ENCODE results near the gene RIC8B.

The RIC8B gene

DNA sequence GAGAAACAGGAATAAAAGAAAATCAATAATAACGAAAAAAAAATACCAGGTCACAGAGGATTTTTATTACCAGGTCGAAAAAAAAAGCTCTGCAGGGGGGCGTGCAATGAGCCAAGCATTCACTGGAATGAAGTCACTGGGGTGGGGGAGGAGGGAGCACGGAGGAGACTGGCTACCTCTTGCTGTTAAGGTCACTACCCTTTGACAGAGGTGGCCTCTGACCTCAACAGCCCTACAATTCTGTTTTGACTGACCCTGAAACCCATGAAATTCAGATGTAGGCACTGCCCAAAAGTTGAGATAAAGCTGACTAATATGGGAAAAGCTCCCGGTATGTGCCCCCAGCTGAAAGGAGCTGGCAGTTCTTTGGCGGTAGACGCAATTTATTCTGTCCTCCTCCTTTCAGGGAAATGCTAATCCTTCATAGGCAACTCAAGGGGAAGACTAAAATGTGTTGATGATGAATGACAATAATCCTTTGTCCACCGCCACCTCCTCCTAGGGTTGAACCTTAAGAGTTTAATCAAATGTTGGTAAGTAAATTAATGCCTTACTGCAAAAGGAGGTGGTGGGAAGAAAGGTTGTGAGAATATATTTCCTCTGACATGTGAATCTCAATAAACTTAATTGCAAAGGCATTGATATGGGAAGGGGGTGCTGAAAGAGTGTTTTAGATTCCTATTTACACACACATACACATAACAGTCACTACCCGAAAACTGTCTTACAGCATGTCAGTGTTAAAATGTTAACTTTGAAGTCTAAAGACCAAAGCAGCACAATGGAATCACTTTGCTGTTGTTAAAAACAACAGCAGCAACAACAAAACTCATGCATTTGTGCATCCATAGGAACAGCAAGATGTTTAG is 6.3 kb upstream of the RIC8B start:
- peaks cover 44% of the 10 kb centered on the region for H3K4me1 ChIP-seq (ENCODE audit: insufficient read depth, low read length)
- no peaks in the 10 kb centered on the region for H3K36me3 ChIP-seq (ENCODE audit: insufficient read depth, low read length)
- peak overlapping the region; percentile 33 for H3K9ac ChIP-seq (ENCODE audit: low read depth, low read length)
- no peaks in the 10 kb centered on the region for H3K9me3 ChIP-seq (ENCODE audit: control insufficient read depth, insufficient read depth, low read length)

DNA sequence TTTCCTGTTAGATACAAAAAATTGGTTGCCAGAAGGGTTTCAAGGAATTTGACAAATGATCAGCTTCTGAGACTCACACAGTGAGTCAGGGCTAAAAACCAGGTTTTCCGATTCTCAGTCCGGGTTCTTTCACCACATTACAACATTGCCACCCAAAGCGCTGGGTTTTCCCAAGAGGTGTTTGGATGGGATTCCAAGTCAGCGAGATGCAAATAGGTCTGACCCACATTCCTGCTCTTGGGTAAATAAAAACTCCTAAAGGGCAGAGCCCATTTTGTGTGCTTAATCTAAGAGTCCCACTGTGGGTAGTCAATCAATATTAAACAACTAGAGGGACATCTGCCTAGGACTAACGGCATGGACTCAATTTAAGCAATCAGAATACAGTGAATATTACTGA is 5.4 kb upstream of the RIC8B start:
- Histone ChIP-seq H3K36me3 (ENCODE audit: insufficient read depth, low read length) (no peaks in the 10 kb centered on the region), H3K4me1 (ENCODE audit: insufficient read depth, low read length) (peaks cover 44% of the 10 kb centered on the region), H3K9ac (ENCODE audit: low read depth, low read length) (peak overlapping the region; percentile 33), H3K9me3 (ENCODE audit: control insufficient read depth, insufficient read depth, low read length) (no peaks in the 10 kb centered on the region)

DNA sequence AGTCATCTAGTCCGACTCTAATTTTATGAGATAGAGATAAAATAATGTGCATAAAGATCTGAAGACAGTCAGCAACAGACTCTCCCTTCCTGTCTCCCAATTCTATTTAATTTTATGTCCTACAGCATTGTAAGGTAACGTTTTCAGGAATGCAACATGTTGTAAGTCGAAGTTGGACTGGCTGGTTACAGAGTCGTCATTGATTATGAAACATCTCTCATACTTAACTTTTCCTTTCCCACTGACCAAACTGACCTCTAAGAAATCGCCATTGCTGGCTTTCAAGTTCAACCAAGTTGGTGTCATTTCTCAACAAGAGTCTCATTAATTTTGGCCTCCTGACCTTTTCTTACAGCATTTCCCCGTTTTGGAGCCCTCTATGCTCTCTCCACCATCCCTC is 4.9 kb upstream of the RIC8B start:
- H3K9ac ChIP-seq (ENCODE audit: low read depth, low read length): peak overlapping the region; percentile 33; the same call in 1 of the 2 replicates
- no peaks in the 10 kb centered on the region for H3K9me3 ChIP-seq (ENCODE audit: control insufficient read depth, insufficient read depth, low read length)
- no peaks in the 10 kb centered on the region for H3K36me3 ChIP-seq (ENCODE audit: insufficient read depth, low read length)
- H3K4me1 ChIP-seq (ENCODE audit: insufficient read depth, low read length): peaks cover 44% of the 10 kb centered on the region

DNA sequence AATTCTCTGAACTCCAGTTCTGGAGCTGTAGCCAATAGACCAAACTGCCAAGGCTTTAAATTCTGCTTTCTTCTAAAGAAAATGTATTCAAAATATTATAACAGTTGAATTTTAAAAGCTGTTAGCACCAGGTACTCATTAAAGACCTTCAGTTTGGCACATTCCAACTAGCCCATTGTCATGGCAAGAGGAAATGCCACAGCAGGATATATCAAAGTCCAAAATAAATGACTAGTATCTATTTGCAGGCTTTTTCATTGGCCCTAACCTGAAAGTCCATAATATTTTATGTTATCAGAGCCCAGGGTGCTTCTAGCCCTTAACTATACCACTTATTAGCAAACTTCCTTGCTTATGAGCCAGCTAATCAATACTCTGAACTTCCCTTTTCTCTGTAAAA is 3.1 kb upstream of the RIC8B start:
- Histone ChIP-seq H3K9ac (ENCODE audit: low read depth, low read length) (no peak overlapping the region), H3K9me3 (ENCODE audit: control insufficient read depth, insufficient read depth, low read length) (no peaks in the 10 kb centered on the region), H3K4me1 (ENCODE audit: insufficient read depth, low read length) (peaks cover 40% of the 10 kb centered on the region), H3K36me3 (ENCODE audit: insufficient read depth, low read length) (no peaks in the 10 kb centered on the region)

DNA sequence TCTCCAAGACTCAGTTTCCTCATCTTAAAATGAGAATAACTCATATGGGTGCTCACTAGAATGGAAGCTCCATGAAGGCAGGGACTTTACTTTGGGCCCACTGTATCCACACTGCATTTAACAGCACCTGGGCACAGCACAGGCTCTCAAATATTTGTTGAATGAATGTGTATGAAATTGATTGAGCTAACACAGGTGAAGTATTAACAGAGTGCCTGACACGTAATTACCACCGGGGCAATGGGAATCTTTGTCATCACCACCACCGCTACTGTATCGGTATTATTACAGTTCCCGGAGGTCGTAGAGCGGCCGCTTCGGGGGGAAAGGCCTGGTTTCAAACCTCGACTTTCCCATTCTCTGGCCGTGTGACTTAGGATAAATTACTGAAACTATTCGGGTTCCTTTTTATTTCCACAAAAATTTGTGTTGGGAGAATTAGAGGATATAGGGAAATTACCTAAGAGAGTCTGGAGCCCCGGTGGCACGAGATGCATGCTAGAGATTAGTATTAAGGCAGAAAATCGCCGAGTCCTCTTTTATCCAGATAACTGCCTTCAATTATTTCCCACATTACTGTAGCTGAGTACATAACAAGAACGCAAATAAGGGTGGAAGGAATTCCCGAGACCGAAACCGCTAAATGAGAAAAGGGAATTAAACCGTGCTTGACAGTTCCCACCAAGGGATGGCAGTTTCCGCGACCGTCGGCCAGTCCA is 1.0 kb upstream of the RIC8B start:
- H3K36me3 ChIP-seq (ENCODE audit: insufficient read depth, low read length): no peaks in the 10 kb centered on the region
- H3K9me3 ChIP-seq (ENCODE audit: control insufficient read depth, insufficient read depth, low read length): no peaks in the 10 kb centered on the region
- peaks cover 30% of the 10 kb centered on the region for H3K4me1 ChIP-seq (ENCODE audit: insufficient read depth, low read length)
- H3K9ac ChIP-seq (ENCODE audit: low read depth, low read length): peak overlapping the region; percentile 76

DNA sequence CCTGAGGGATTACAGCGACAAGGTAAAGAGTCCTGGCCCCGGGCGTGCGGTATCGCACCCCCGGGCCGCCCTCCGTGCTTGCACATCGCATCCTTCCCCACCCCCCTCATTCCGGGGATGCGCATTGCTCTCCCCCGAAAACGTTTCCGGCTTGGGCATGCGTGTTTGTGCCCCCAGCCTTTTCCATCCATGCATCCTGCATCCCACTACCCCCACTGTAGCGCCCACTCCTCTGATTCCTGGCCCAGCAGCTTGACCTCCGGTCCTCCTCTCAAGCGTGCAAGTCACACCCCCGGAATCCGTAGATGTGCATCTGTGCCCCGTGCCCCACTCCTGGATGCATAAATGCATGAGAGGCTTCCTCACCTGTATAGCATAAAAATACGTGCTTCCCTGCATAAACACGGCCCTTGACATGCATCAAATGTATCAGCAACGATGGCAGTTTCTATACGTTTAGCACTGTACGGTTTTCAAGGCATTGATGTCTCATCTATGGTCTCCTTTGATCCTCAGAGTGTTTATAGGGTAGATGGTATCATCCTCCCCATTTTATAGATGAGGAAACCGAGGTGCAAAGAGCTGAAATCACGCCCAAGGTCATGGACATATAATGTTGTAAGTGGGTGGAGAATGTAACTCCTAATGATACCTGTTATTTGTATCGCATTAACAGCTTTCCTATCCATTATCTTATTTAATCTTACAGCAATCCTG is 484 bp downstream of the RIC8B start:
- no peaks in the 10 kb centered on the region for H3K9me3 ChIP-seq (ENCODE audit: control insufficient read depth, insufficient read depth, low read length)
- no peaks in the 10 kb centered on the region for H3K36me3 ChIP-seq (ENCODE audit: insufficient read depth, low read length)
- peaks cover 18% of the 10 kb centered on the region for H3K4me1 ChIP-seq (ENCODE audit: insufficient read depth, low read length)
- H3K9ac ChIP-seq (ENCODE audit: low read depth, low read length): peak overlapping the region; percentile 76

DNA sequence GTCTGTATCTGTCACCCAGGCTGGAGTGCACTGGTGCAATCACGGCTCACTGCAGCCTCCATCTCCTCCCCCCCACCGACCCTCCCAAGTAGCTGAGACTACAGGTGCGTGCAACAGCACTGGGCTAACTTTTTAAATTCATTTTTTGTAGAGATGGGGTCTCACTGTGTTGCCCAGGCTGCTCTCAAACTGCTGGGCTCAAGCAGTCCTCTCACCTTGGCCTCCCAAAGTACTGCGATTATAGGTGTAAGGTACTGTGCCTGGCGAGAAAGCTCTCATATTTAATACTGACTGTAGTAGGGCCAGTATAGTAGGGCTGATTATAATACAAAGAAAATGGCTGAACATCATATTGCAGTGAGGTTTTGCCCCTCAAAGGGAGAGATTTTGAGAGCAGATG is 2.4 kb downstream of the RIC8B start:
- no peak overlapping the region for H3K9ac ChIP-seq (ENCODE audit: low read depth, low read length)
- no peaks in the 10 kb centered on the region for H3K9me3 ChIP-seq (ENCODE audit: control insufficient read depth, insufficient read depth, low read length)
- H3K36me3 ChIP-seq (ENCODE audit: insufficient read depth, low read length): no peaks in the 10 kb centered on the region
- peaks cover 7% of the 10 kb centered on the region; the same call in 1 of the 2 replicates for H3K4me1 ChIP-seq (ENCODE audit: insufficient read depth, low read length)

DNA sequence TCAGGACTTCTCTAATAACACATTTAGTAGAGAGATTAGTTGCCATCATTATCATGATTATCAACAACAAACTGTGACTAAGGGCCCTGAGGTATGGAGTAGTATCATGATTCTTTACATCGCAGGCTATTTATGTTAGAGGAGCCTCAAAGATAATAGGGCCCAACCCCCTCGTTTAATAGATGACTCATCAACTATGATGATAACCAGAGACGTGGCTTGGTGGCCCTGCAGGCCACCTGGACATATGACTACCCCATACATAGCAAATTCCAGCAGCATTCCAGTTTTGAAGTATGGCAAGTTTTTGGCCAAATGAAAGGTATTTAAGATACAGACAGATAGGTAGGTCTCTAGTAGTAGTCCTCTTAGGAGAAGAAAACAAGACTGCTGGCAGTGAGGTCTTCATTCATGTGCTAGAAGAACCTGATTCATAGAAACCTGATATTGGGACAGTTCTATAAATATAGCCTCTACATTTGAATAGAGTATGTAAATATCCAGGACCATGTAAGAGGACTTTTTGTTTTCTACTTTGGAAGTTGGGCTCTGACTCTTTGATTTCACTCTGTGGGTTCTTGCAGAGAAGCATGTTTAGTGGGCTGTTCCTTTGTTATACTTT is 5.6 kb downstream of the RIC8B start:
- H3K9ac ChIP-seq (ENCODE audit: low read depth, low read length): no peak overlapping the region
- H3K9me3 ChIP-seq (ENCODE audit: control insufficient read depth, insufficient read depth, low read length): no peaks in the 10 kb centered on the region
- no peaks in the 10 kb centered on the region for H3K36me3 ChIP-seq (ENCODE audit: insufficient read depth, low read length)
- H3K4me1 ChIP-seq (ENCODE audit: insufficient read depth, low read length): peaks cover 12% of the 10 kb centered on the region; the same call in 1 of the 2 replicates

DNA sequence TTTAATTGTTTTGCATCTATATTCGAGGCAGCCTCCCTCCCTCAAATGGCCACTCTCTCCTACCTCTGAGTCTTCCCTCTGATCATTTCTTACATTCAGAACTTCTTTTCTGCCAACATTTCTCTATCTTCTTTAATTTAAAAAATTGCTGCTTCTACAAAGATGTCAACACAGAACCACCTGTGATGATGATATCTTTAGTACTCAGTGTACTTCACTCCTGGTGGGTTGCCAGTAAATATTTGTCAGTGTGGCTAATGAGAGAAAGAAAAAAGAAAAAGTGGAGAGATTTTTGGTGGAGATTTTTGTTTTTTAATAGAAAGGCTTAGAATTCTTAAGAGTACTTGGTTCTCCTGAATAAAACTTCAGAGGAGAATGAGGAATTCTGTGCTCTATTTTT is 8.1 kb downstream of the RIC8B start:
- no peak overlapping the region for H3K9ac ChIP-seq (ENCODE audit: low read depth, low read length)
- H3K36me3 ChIP-seq (ENCODE audit: insufficient read depth, low read length): peaks cover 3% of the 10 kb centered on the region; the same call in 1 of the 2 replicates
- H3K9me3 ChIP-seq (ENCODE audit: control insufficient read depth, insufficient read depth, low read length): no peaks in the 10 kb centered on the region
- H3K4me1 ChIP-seq (ENCODE audit: insufficient read depth, low read length): peaks cover 12% of the 10 kb centered on the region; the same call in 1 of the 2 replicates

DNA sequence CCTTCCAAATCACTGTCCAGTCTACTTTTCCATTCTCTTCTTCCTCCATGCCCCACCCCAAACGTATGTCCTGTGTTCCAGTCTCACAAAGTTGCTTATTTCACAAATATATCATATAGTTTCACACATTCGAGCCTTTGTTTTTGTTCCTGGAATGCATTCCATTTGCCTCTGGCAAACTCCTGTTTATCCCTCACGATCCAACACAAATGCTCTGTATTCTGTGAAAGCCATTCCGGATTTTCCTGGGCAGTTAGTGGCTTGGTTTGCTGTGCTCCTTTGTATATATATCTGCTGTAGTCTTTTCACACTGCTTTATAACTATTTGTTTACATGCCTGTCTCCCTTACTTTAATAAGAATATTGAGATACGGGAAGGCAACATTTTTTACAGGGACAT is 9.0 kb downstream of the RIC8B start:
- peaks cover 3% of the 10 kb centered on the region; the same call in 1 of the 2 replicates for H3K36me3 ChIP-seq (ENCODE audit: insufficient read depth, low read length)
- peaks cover 6% of the 10 kb centered on the region; the same call in 1 of the 2 replicates for H3K4me1 ChIP-seq (ENCODE audit: insufficient read depth, low read length)
- H3K9ac ChIP-seq (ENCODE audit: low read depth, low read length): no peak overlapping the region
- no peaks in the 10 kb centered on the region for H3K9me3 ChIP-seq (ENCODE audit: control insufficient read depth, insufficient read depth, low read length)

DNA sequence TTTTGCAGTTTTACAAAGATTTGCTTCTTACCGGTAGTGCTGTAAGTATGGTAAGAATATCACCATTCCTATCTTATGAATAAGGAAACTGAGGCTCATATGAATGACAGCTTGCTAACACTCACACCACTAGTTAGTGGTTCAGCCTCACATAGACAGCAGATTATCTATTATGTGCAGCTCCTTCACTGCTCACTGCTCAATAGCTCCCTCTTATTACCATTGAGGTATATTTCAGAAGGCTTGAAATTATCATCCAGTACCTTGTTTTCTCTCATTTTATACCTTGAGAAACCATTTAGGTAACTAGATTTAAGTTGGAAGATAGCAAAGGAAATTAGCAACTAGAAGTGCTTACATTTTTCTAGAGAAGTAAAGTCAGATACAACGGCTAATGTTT is 15.5 kb downstream of the RIC8B start:
- H3K36me3 ChIP-seq (ENCODE audit: insufficient read depth, low read length): peaks cover 3% of the 10 kb centered on the region
- no peak overlapping the region for H3K9ac ChIP-seq (ENCODE audit: low read depth, low read length)
- no peaks in the 10 kb centered on the region for H3K9me3 ChIP-seq (ENCODE audit: control insufficient read depth, insufficient read depth, low read length)
- no peaks in the 10 kb centered on the region for H3K4me1 ChIP-seq (ENCODE audit: insufficient read depth, low read length)

DNA sequence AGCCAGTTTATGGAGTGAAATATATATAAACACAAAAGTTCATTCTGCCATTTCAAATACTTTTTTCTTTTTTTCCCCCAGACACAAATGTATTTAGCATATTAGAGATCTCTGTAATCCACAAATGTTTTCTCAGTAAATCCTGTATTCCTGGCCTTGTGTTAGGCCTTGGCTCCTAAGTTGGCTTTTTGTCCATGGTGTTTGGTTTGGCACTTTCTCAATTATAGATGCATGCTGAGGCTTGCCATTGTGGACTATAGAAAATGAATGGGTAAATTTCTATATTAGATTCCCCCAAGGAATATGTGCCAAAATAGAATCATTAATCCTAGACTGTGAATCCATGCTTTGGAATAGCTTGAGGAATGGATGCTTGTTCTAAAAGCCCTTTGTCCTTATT is 17.0 kb downstream of the RIC8B start:
- Histone ChIP-seq H3K9me3 (ENCODE audit: control insufficient read depth, insufficient read depth, low read length) (no peaks in the 10 kb centered on the region), H3K9ac (ENCODE audit: low read depth, low read length) (no peak overlapping the region), H3K36me3 (ENCODE audit: insufficient read depth, low read length) (peaks cover 3% of the 10 kb centered on the region), H3K4me1 (ENCODE audit: insufficient read depth, low read length) (no peaks in the 10 kb centered on the region)

DNA sequence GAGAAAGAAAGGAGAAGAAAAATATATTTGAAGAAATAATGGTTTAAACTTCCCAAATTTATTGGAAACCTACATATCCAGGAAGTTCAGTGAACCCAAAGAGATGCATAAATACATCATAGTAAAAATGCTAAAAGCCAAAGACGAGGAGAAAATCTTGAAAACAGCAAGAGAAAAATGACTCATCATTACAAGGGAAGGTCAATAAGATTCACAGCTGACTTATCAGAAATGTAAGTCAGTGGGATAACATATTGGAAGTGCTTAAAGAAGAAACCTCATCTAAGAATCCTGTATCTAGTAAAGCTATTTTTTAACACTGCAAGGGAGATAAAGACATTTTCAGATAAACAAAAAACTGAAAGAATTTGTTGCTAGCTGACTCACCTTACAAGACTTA is 19.9 kb downstream of the RIC8B start:
- Histone ChIP-seq H3K9me3 (ENCODE audit: control insufficient read depth, insufficient read depth, low read length) (no peaks in the 10 kb centered on the region), H3K36me3 (ENCODE audit: insufficient read depth, low read length) (no peaks in the 10 kb centered on the region; the same call in 1 of the 2 replicates), H3K9ac (ENCODE audit: low read depth, low read length) (no peak overlapping the region), H3K4me1 (ENCODE audit: insufficient read depth, low read length) (no peaks in the 10 kb centered on the region)

DNA sequence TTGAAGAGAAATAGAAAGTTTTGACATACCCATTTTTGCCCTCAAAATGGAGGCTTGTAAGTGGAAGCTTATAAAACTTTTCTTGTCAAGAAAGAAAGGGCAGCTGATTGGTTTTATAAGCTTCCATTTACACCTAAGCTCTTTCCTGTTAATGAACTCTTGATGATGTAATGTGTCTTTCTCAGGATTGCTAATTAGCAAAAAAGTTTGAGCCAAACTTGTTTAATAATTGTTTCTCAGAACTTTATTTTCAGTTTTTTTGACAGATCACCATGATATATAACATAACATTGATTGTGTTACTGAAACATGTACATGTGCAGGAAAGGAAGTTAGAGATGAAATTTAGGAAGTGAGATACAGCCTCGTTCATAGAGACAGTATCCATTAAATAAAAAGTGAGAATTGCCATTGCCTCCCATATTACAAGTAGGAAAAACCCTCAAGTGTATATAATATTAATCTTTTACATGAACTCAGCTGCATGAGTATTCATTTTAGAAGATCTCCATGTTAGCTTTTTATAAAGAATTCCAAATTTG is 26.8 kb downstream of the RIC8B start:
- Histone ChIP-seq H3K36me3 (ENCODE audit: insufficient read depth, low read length) (no peaks in the 10 kb centered on the region; the same call in 1 of the 2 replicates), H3K4me1 (ENCODE audit: insufficient read depth, low read length) (no peaks in the 10 kb centered on the region), H3K9me3 (ENCODE audit: control insufficient read depth, insufficient read depth, low read length) (no peaks in the 10 kb centered on the region), H3K9ac (ENCODE audit: low read depth, low read length) (no peak overlapping the region)
